ENCODE measurements around the gene BCAS1. TPM values are rescaled to one million over a fixed set of nuclear protein-coding genes. Genes with fewer than 3 reads are reported as not detected.

Gene BCAS1
- total RNA-seq, 2 donors from 2014 or later: not detected

DNA sequence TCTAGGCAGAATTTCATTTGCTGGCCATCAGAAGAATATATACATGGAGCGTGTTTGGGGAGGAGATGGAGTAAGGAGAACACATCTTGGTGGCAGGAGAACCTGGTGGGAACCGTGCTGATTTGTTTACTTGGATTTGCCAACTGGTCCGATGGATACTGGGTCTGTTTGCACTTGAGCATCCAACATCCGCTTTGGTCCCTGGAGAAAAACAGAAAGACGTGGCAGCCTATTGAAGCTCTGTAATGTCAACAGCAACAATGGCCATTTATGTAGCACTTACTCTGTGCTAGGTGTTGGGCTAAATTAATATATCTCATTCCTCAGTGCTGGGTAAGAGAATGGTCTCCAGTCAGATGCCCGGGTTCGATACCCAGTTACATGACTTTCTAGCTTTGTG is 125.6 kb downstream of the BCAS1 start:
- no peak overlapping the region for H3K9ac ChIP-seq (ENCODE audit: extremely low read depth, low read length, poor library complexity, severe bottlenecking)
- 86 to 95% methylated on average over 7 of the region's 7 CpGs for WGBS, 2 experiments (ENCODE audit: insufficient coverage in 1 of 2, insufficient read length in 1 of 2)
- no peak for DNase-seq
- Mint-ChIP-seq H3K27ac (no peak overlapping the region), H3K9me3 (no peaks in the 10 kb centered on the region), H3K4me3 (no peak overlapping the region), H3K4me1 (peaks cover 38% of the 10 kb centered on the region), H3K27me3 (ENCODE audit: insufficient read depth) (no peaks in the 10 kb centered on the region), H3K36me3 (ENCODE audit: low read depth) (no peaks in the 10 kb centered on the region)
- TF ChIP-seq, protein P1, sequence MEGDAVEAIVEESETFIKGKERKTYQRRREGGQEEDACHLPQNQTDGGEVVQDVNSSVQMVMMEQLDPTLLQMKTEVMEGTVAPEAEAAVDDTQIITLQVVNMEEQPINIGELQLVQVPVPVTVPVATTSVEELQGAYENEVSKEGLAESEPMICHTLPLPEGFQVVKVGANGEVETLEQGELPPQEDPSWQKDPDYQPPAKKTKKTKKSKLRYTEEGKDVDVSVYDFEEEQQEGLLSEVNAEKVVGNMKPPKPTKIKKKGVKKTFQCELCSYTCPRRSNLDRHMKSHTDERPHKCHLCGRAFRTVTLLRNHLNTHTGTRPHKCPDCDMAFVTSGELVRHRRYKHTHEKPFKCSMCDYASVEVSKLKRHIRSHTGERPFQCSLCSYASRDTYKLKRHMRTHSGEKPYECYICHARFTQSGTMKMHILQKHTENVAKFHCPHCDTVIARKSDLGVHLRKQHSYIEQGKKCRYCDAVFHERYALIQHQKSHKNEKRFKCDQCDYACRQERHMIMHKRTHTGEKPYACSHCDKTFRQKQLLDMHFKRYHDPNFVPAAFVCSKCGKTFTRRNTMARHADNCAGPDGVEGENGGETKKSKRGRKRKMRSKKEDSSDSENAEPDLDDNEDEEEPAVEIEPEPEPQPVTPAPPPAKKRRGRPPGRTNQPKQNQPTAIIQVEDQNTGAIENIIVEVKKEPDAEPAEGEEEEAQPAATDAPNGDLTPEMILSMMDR (conservative IDR thresholded peaks at IDR 0.05): no peak
- peaks cover 17% of the 10 kb centered on the region for H3K4me1 ChIP-seq (ENCODE audit: control insufficient read depth, insufficient read depth, low read length)
- H3K4me3 ChIP-seq (ENCODE audit: low read length): no peak overlapping the region
- H3K27ac ChIP-seq (ENCODE audit: low read depth, low read length): no peak overlapping the region
- H3K27me3 ChIP-seq (ENCODE audit: control insufficient read depth, insufficient read depth, low read length, poor library complexity, severe bottlenecking): no peaks in the 10 kb centered on the region
- H3K36me3 ChIP-seq (ENCODE audit: control insufficient read depth, insufficient read depth, low read length): no peaks in the 10 kb centered on the region
- H3K9me3 ChIP-seq (ENCODE audit: control insufficient read depth, low read length): no peaks in the 10 kb centered on the region

DNA sequence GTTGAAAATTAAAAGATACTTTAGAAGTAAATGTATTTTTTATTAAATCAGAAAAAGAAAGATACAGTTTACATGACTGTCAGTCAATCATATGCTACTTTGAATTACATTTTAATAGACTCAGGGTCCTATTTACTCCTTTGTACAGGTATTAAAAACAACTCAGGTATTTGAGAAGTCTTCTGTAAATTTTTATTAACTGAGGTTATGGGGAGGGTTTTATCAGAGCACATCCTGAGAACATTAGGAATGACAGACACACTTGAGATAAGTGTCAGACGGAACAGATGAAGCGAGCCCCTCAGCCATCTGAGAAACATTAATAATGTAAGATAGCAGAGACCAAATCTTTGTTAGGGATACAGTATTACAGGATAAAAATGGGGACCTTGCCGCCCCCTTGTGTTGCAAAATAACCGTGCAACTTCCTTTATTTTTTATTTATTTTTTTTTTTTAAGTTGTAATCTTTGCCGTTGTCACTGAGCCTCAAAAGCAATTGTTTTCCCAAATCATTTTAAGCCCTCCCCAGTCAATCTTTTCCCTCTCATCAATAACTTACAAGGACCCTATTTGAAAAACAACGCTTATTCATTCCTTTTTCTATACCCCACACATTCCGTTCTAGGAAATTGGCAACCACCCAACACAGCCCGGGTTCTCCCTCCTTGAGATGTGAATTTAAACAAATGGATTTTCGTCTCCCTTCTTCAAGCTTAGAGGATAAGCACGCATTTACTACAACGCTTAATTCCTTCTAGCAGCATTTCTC is 126.7 kb downstream of the BCAS1 start:
- Mint-ChIP-seq H3K4me3 (no peak overlapping the region), H3K36me3 (ENCODE audit: low read depth) (no peaks in the 10 kb centered on the region), H3K9me3 (no peaks in the 10 kb centered on the region), H3K4me1 (peaks cover 47% of the 10 kb centered on the region), H3K27me3 (ENCODE audit: insufficient read depth) (no peaks in the 10 kb centered on the region), H3K27ac (no peak overlapping the region)
- H3K4me3 ChIP-seq (ENCODE audit: low read length): no peak overlapping the region
- no peak overlapping the region for H3K9ac ChIP-seq (ENCODE audit: extremely low read depth, low read length, poor library complexity, severe bottlenecking)
- no peak overlapping the region for H3K27ac ChIP-seq (ENCODE audit: low read depth, low read length)
- TF ChIP-seq, protein P1 (conservative IDR thresholded peaks at IDR 0.05): peak; percentile 89
- no peak for DNase-seq
- no peaks in the 10 kb centered on the region for H3K36me3 ChIP-seq (ENCODE audit: control insufficient read depth, insufficient read depth, low read length)
- H3K9me3 ChIP-seq (ENCODE audit: control insufficient read depth, low read length): no peaks in the 10 kb centered on the region
- 57 to 77% methylated on average over 6 to 11 of the region's 11 CpGs for WGBS, 2 experiments (ENCODE audit: insufficient coverage in 1 of 2, insufficient read length in 1 of 2)
- H3K27me3 ChIP-seq (ENCODE audit: control insufficient read depth, insufficient read depth, low read length, poor library complexity, severe bottlenecking): no peaks in the 10 kb centered on the region
- H3K4me1 ChIP-seq (ENCODE audit: control insufficient read depth, insufficient read depth, low read length): peaks cover 28% of the 10 kb centered on the region

DNA sequence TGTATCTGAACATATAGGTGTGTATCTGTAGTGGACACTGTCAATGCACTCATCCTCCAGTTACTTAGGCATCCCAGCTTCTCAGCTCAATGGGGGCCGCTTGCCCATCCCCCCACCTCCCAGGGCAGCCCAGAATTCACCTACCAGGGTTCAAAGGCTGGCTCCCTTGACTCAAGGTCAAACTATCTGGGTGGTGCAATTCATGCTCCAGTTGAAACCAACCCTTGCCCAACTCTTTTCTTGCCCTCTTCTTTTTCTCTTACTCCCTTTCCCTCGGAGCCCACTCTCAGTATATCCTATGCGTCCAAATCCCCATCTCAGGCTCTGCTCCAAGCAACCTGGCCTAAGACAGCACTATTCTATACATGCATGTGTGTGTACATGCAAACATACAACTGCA is 127.4 kb downstream of the BCAS1 start:
- Histone ChIP-seq H3K9me3 (ENCODE audit: control insufficient read depth, low read length) (no peaks in the 10 kb centered on the region), H3K27ac (ENCODE audit: low read depth, low read length) (no peak overlapping the region), H3K4me1 (ENCODE audit: control insufficient read depth, insufficient read depth, low read length) (peaks cover 28% of the 10 kb centered on the region), H3K27me3 (ENCODE audit: control insufficient read depth, insufficient read depth, low read length, poor library complexity, severe bottlenecking) (no peaks in the 10 kb centered on the region), H3K36me3 (ENCODE audit: control insufficient read depth, insufficient read depth, low read length) (no peaks in the 10 kb centered on the region), H3K4me3 (ENCODE audit: low read length) (no peak overlapping the region), H3K9ac (ENCODE audit: extremely low read depth, low read length, poor library complexity, severe bottlenecking) (no peak overlapping the region)
- Mint-ChIP-seq H3K9me3 (no peaks in the 10 kb centered on the region), H3K4me1 (peaks cover 54% of the 10 kb centered on the region), H3K27ac (no peak overlapping the region), H3K27me3 (ENCODE audit: insufficient read depth) (no peaks in the 10 kb centered on the region), H3K4me3 (no peak overlapping the region), H3K36me3 (ENCODE audit: low read depth) (no peaks in the 10 kb centered on the region)
- 87% methylated on average over 3 of the region's 3 CpGs; no CpG with 5 or more reads in 1 of the 2 experiments for WGBS, 2 experiments (ENCODE audit: insufficient coverage in 1 of 2, insufficient read length in 1 of 2)
- TF ChIP-seq, protein P1 (conservative IDR thresholded peaks at IDR 0.05): no peak
- no peak for DNase-seq
